ENCODE measurements around the gene SAMD10.
"Not testable (repeated sequence)": the region's sequence is repeated elsewhere in the genome, so short reads cannot be mapped to it uniquely, and the experiment has no call there.

SAMD10 gene

GRCh38 chr20:63968136-63968927, 11.1 kb downstream of the SAMD10 start:
- no peak for DNase-seq

- DNase-seq: no peak
Measured at GRCh38 chr20:63967330-63968135, 11.9 kb downstream of the SAMD10 start.

GRCh38 chr20:63966944-63967322, 12.5 kb downstream of the SAMD10 start:
- no peak for DNase-seq

GRCh38 chr20:63966172-63966943, 13.1 kb downstream of the SAMD10 start:
- DNase-seq: no peak

- DNase-seq: no peak
Measured at GRCh38 chr20:63964412-63964811, 15.0 kb downstream of the SAMD10 start.

GRCh38 chr20:63963784-63964301, 15.6 kb downstream of the SAMD10 start:
- no peak for DNase-seq

GRCh38 chr20:63963348-63963741, 16.1 kb downstream of the SAMD10 start:
- no peak for DNase-seq

GRCh38 chr20:63962426-63963347, 16.8 kb downstream of the SAMD10 start:
- no peak for DNase-seq

- no peak for DNase-seq
Measured at GRCh38 chr20:63961664-63962425, 17.6 kb downstream of the SAMD10 start.

GRCh38 chr20:63960654-63961621, 18.5 kb downstream of the SAMD10 start:
- DNase-seq: not testable (repeated sequence)

- DNase-seq: no peak
Measured at GRCh38 chr20:63959699-63960075, 19.8 kb downstream of the SAMD10 start.

GRCh38 chr20:63958964-63959698, 20.3 kb downstream of the SAMD10 start:
- DNase-seq: no peak

- DNase-seq: no peak
Measured at GRCh38 chr20:63958471-63958870, 21.0 kb downstream of the SAMD10 start.

GRCh38 chr20:63957690-63958441, 21.6 kb downstream of the SAMD10 start:
- no peak for DNase-seq

- DNase-seq: peak; percentile 44 to 45
Measured at GRCh38 chr20:63957004-63957689, 22.3 kb downstream of the SAMD10 start.

GRCh38 chr20:63956664-63957003, 22.8 kb downstream of the SAMD10 start:
- no peak for DNase-seq

- peak; percentile 55 to 78 for DNase-seq
Measured at GRCh38 chr20:63955827-63956663, 23.4 kb downstream of the SAMD10 start, which contains the start of gene UCKL1. TSS of gene UCKL1 (minus strand) at chr20:63956416. CDS start at chr20:63956372, 44 bp downstream.

All from AML-193 (cell line).